GM18499 (cell line): ENCODE measurements around the gene NR6A1.

ENCODE experiments used
- ATAC-seq: cut with Tn5 transposase; IDR thresholded peaks from one replicate; pipeline ENCODE4 v1.9.1; 2021; ENCODE audit warnings: moderate number of reproducible peaks; ENCODE audit not compliant: insufficient read depth, unreplicated experiment

The NR6A1 gene

DNA sequence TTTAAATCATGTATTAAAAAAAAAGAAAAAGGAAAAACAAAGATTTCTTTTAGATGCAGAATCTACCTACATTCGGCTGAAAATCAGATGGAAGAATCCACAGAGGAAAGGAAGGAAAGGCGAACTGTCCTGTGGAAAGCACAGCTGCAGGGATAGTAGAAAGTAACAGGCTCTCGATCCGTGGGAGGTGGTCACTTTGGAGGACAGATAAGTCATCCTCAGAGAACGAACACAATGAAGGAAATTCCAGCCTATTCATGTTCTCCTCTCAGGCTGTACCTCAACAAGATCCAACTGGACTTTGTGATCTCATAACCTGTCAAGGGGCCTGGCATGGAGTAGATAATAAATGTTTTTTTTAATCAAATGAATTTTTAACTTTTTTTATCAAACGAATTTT, 72.8 kb downstream of the NR6A1 start:
- ATAC-seq, result no peak

DNA sequence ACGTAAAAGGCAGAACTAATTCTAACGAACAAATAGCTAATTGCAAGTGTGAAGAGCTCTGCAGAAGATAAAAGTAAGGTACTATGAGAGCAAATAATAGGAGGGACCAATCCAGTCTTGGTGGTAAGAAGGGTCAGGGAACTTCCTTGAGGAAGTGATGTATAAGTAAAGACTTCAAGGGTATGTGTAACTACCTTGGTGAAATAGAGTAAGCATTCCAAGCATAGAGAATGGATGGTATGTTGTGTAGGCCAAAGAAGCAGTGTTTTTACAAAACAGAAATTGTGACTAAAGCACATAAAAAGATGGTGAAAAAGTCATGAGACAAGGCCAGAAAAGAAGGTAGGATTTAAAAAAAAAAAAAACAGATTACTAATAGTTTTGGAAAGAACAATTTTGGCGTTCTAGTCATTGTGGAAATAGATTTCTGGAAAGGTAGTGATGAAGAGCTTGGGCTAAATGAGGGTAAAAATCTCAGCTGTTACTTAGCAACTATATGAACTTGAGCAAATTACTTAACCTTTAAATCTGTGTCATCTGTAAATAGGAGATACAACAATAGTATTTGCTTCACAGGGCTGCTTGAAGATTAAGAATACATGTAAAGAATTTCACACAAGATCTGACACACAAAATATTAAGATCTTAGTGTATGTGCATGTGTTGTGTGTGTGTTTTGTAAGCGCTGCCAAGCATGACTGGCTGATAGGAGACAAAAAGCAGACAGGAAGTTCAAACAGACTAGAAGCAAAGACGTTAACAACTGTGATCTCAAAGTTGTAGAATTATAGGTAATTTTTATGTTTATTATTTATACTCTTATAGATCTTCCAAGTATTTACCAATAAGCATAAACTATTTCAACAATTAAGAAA, 73.5 kb downstream of the NR6A1 start:
- no peak for ATAC-seq

DNA sequence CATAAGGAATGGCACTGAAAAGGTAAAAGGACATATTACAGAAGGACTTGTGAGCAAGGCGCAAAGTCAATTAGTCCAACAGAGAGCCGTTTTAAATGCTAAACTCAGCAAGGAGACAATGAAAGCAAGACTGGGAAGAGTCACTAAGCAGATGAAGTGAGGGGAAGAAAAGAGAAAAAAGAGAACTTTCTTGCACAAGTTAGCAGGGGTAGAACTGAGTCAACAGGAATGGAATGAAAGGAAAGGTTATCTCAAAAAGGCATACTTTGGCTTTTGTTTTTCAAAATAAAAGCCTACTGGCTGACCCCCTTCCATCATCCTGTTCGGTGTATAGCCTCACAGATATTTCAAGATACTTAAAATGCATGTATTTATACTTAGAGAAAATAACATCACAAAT, 75.0 kb downstream of the NR6A1 start:
- ATAC-seq, result no peak

DNA sequence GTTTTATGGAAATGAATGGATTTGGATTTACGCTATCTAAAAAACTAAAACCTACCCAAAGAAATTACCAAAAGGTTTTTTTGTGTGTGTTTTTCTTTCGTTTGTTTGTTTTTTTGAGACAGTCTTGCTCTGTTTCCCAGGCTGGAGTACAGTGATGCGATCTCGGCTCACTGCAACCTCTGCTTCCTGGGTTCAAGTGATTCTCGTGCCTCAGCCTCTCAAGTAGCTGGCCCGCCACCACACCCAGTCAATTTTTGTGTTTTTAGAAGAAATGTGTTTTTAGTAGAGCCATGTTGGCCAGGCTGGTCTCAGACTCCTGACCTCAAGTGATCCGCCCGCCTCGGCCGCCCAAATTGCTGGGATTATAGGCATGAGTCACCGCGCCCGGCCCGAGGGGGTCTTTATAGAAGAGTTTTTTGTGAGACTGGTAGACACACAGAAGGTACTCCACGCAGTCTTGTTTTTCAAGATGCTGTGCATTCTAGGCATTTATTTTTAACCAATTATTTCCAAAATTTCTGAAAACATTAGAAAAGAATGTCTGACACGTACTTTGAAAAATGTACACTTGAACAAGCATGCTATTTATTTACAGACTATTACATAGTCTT, 75.7 kb downstream of the NR6A1 start:
- ATAC-seq, result no peak

DNA sequence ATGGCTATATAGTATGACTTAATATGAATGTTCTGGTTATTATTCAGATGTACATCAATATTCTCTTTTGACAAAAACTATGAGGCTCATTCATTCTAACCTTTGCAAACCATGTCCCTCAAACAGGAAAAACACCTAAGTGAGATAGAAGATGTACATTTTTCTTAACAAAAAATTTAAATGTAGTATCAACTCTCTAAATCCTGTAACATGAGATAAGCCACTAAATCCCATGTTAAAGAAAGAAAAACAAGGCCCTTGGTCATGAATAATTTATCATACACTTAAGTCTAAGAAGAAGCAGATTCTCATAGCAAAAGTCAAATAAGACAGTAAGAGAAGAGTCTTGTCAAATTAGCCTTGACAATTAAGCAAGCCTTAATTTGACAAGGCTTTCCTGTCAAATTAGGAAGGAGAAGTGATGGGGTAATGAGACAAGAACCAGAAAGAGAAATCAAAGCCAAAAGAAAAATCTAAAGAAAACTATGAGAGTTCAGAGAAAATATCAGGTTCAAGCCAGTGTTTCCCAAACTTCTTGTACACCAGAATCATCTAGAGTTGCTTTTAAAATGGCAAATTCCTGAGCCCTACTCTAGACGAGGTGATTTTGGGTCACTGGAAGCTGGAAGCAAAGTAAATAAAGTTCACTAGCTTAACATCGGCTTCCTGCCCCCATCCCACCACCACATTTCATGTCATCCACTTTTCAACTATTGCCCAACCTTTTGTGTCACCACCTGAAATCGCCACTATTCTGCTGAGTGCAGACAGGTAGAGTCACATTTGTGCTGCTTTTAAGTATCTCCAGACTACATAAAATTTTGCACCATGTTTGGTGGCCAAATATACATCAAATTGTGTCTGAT, 76.5 kb downstream of the NR6A1 start:
- no peak for ATAC-seq

DNA sequence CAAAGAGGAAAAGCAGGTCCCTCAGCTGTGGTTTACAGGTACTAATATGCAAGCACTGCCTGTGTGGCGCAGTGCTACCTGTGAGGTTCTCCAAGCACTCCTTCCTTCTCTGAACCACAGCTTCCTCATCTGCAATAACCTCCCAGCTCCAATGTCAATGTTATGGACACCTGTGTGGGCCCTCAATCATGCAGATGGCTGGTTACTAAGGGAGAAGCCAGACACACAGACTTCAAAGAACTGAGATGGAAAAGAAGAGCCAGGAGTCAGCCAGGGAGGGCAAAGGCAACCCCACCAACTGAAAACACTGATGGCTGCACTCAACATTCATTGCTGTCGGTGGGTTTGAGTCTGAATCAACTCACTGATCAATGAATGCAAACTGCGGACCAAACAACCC, 77.7 kb downstream of the NR6A1 start:
- ATAC-seq, result no peak

DNA sequence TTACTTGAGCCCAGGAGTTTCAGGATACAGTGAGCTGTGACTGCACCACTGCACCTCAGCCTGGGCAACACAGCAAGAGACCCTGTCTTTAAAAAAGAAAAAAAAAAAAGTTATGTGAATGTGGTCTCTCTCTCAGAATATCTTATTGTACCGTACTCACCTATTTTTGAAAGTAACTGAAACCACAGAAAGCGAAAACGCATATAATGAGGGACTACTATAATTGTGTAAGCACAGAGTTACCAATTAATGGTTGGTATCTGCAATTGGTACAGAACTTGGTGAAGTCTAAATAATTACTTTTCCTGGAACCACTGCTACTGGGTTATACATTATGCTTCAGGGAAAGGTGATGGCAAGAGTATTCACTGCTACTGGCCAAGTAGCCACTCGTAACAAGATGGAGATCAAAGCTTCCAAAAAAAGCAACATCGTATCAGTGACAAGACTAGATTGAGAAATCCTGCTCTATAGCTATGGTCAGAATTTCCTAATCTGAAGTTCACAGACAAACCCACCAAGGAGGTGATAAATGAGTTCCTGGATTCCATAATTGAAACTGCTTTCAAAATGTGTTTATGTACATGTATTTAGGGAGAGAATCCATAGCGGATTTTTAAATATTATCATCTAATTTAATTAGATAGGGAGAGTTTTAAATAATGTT, 82.7 kb downstream of the NR6A1 start:
- ATAC-seq, result no peak

DNA sequence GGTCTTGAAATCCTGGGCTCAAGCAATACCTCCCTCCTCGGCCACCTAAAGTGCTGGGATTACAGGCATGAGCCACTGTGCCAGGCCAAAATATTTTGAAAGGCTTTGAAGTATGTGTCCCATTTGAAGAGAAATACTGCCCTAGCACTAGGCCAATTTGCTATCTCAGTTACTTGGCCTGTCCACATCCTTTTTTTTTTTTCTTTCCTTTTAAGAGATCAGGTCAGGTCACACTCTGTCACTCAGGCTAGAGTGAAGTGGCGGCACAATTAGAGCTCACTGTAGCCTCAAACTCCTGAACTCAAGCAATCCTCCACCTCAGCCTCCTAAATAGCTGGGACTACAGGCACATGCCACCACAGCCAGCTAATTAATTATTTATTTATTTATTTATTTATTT, 84.2 kb downstream of the NR6A1 start:
- no peak for ATAC-seq

DNA sequence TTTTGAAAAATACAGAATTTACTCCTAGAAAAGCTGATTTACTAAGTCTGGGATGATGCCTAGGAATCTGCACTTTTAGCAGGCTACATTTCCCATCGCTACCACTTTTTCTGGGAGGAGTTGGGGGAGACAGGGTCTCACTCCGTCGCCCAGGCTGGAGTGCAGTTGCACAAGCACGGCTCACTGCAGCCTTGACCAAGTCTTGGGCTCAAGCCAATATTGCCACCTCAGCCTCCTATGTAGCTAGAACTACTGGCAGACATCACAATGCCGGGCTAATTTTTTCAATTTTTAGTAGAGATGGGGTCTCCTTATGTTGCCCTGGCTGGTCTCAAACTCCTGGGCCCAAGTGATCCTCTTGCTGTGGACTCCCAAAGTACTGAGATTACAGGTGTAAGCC, 85.9 kb downstream of the NR6A1 start:
- ATAC-seq, result no peak

DNA sequence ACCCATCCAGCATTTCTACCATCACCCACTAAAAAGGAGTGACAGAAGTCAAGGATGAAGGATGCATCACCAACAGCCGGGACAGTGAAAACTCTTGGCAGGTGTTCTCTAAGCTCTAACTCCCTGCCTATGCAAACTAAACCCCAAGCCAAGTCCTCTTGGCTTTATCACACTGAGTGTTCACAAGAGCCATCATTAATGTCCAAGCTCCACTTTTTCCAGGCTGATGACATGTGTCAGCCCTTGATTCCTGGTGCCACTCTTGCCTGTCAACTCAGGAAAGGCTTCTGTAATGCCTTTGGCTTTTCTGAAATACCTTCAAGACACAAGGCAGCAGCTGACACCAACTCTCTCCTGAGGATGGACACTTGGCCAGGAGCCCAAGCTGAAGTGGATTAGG, 86.9 kb downstream of the NR6A1 start:
- no peak for ATAC-seq

DNA sequence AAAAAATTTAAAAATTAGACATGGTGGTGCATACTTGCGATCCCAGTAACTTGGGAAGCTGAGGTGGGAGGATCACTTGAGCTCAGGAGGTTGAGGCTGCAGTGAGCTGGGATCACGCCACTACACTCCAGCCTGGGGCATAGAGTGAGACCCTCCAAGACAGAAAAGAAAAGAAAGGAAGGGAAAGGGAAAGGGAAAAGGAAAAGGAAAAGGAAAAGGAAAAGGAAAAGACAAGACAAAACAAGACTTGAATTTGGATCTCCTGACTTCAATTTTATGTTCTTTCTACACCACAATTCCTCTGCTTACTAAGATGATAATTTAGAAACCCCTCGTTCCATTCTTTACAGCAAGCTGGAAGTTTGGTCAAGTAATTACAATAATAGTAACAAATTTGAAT, 88.1 kb downstream of the NR6A1 start:
- no peak for ATAC-seq

DNA sequence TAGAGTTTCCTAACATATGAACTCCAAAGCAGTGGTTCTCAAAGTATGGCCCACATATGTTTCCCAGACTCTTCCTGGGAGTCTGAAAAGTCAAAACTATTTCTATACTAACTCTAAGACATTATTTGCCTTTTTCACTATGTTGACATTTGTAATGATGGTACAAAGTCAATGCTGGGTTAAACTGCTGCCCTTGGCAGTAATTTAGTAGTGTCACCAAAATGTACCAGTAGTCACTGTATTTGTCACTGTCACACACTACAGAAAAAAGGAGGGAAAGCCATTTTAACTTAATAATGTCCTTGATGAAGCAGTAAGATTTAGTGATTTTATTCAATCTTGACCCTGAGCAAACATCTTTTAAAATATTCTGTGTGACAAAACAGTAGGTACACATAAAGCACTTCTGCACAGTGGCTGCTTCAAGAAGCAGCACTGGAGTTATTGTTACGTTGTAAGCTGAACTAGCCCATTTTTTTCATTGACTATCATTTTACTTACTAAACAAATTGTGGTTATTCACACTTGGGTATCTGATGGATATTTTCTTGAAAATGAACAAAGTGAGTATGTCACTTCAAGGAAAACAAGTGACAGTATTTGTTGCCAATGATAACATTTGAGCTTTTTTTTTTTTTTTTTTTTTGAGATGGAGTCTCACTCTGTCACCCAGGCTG, 90.3 kb downstream of the NR6A1 start:
- ATAC-seq, result no peak

DNA sequence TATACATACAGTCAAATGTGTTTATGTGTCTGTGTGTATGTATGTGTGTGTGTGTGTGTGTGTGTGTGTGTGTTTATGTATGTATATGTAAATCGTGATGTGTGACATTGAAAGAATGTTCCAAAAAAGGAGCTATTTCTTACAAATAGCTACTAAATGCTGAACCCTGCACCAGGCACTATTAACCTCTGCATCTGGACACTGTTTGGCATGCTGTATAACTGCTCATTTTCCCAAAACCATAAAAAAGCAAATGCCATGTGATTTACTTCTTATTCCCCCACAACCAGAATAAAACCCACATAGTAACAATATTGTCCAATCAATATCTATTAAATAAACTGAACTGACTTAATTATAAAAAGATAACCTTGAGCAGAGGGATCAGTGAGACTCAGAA, 91.1 kb downstream of the NR6A1 start:
- ATAC-seq, result no peak

DNA sequence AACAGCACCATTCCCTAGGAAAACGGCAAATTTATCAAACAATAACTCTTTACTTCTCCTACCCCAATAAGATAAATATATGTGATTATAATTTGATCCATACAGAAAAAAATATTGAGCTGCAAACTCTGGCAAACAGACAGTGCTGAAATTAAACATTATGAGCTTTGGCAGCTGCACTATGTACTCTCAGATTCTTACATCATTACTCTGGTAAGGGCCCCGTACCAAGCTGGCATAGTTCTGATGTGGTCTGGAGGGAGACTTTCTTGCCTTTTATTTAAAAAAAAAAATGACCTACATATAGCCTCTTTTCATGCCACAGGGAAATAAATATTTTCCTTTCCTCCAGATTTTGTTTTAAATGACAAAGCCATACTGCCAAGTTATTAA, 95.0 kb downstream of the NR6A1 start:
- no peak for ATAC-seq

DNA sequence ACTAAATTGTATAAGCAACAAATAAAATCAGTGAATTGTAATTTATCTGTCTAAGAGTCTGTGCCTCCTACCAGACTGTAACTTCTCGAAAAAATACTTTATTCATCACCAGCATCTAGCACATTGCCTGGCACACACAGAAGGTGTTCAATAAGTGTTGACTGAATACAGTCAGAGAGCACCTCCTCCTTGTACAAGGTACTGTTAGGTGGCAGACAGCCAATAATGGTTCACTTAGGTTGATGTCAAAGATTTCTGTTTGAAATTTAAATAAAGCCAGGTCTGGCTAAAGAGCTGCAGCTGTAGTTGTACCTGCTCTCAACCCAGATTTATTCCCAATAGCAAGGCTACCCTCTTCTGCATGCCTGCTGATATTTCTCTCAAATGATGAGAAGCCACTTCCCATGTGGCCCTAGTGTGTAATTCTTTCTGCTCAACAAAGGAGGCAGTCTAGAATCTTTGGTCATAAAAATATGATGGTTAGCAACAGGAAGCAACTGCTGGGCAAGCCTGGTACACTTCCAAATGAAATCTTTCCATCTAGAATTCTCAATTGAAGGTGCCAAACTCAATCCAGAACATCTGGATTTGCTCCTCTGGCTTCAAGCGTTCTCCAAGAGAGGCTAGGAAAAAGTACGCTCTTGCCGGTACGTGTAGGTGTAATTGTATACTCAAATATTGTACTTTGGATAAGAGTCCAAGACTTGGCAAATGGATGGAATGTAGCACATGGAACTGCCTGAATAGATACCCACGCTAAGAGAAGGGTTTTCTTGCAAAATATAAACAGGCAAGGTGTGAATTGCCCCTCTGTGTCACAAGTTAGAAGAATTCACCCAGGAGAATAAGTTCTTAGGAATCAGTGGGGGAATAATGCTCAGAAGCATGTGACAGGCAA, 95.6 kb downstream of the NR6A1 start:
- no peak for ATAC-seq

DNA sequence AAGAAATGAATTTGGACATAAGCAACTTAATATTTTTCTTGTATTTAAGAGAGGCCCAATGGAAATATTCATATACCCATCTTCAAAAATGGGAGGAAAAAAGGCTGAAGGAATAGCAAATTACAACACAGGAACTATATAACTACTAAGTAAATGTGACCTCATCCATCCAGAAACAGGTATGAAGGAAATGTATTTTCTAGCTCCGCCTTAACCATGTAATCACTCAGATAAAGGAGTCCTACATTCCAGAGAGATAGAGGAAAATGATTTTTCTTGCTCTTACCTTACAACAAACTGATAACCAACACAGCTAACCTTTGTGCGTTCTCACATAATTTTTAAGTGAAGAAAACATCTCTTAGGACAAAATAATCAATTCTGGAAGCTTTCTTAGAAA, 96.5 kb downstream of the NR6A1 start:
- ATAC-seq, result no peak

DNA sequence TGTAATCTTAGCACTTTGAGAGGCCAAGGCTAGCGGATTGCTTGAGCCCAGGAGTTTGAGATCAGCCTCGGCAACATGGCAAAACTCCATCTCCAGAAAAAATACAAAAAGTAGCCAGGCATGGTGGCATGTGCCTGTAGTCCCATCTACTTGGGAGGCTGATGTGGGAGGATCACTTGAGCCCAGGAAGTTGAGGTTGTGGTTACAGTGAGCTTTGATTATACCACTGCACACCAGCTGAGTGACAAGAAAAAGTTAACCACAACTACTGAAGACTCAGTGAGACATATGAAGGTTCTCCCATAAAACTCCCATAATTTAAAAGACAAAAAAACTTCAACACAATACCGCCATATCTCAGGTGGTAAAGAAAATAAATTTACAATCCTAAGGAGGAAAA, 98.0 kb downstream of the NR6A1 start:
- ATAC-seq, result no peak

DNA sequence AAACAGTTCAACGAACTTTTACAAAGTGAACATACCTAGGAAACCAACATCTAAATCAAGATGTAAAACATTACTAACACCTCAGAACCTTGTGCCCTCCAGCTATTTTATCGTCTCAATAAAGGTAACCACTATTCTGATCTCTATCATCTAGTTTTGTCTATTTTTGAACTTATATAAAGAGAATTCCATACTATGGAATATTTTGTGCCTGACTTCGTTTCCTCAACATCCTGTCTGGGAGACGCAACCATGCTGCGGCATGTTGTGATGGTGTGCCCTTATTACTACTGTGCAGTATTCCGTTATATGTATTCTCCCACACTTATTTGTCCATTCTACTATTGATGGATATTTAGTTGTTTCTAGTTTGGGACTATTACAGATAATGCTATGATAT, 99.2 kb downstream of the NR6A1 start:
- ATAC-seq, result no peak

DNA sequence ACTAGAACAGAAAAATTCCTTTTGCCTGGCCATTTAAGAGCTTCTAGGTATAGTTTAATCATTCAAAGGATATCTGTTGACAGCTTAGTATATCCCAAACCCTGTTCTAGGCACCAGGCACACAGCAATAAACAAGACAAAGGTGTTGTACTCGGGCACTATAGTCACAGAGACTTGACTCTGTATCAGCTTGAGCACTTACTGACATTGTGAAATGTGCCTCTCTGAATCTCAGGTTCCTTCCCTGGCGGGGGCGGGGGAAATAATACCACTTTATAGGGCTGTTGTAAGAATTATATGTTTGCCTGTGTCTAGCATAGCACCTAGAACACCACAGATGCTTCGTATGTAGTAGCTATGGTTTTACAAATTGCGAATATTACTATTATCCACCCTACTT, 104.5 kb downstream of the NR6A1 start:
- no peak for ATAC-seq
